Left lung (tissue), 10 donors: ENCODE data around the gene KSR2. TPM values are rescaled to one million over a fixed set of nuclear protein-coding genes. Genes with fewer than 3 reads are reported as not detected.

Source experiments
- ATAC-seq: fragments of 200-7000 bp; cut with Tn5 transposase; one replicate; pipeline ENCODE4 v1.9.1; 2020; ENCODE audit warnings: moderate library complexity
- DNase-seq, 4 donors: peaks; one replicate each; pipeline ENCODE4 v3.0.0-alpha.2; 2013 to 2020
- H3K27ac ChIP-seq, 2 donors: fragments of 200-600 bp; sonication (generic) in 1 of 2; one replicate each; pipeline versions ENCODE4 v1.5.0 to v1.8.0; 2020 to 2021
- H3K27me3 ChIP-seq, 2 donors: fragments of 200-600 bp; sonication (generic) in 1 of 2; one replicate each; pipeline versions ENCODE4 v1.5.0 to v1.8.0; 2020 to 2021
- H3K36me3 ChIP-seq, 2 donors: fragments of 200-600 bp; sonication (generic) in 1 of 2; one replicate each; pipeline versions ENCODE4 v1.5.0 to v1.8.0; 2020 to 2021
- H3K4me1 ChIP-seq, 2 donors: fragments of 200-600 bp; one replicate each; pipeline ENCODE4 v1.8.0; 2021
- H3K4me3 ChIP-seq, 2 donors: fragments of 200-600 bp; sonication (generic) in 1 of 2; one replicate each; pipeline versions ENCODE4 v1.5.0 to v1.8.0; 2020 to 2021; ENCODE audit warnings: mild to moderate bottlenecking in 1 of 2
- H3K9me3 ChIP-seq, 2 donors: fragments of 200-600 bp; sonication (generic) in 1 of 2; one replicate each; pipeline versions ENCODE4 v1.5.0 to v1.8.0; 2020 to 2021
- intact Hi-C, 2 donors: fragments of 100-400 bp; cut with DNase I; formaldehyde crosslinking; loops; one replicate each; pipeline versions ENCODE4 v1.11.2 to v1.14.2; 2022
- polyA plus RNA-seq, 6 donors: library from polyadenylated mRNA; unstranded; fragments of 120-200 nt; gene quantifications; one replicate each; pipeline ENCODE4 v1.2.1, GENCODE V29; 2013; ENCODE audit not compliant: insufficient read length in 6 of 6
- total RNA-seq, 2 donors: library from RNA; stranded (reverse); fragmentation: NEBNext Ultra II Directional; extraction: Animal tissue kit (Norgen Biotek cat#: 25700); gene quantifications; one replicate each; pipeline ENCODE4 v1.2.1, GENCODE V29; 2021
- TF ChIP-seq, protein P1 (sequence below), 2 donors: fragments of 200-600 bp; sonication (generic) in 1 of 2; IDR thresholded peaks; one replicate each; pipeline versions ENCODE4 v1.5.0 to v1.8.0; 2021; ENCODE audit warnings: antibody characterized with exemption in 2 of 2
- donor health status: DM: no; HTN: yes; CAD: no.
- donor health status: DM: no; HTN: no; CAD: no.

The KSR2 gene
- total and polyA plus RNA-seq, 8 donors: 0.28 to 1.4 (median 0.41) TPM

DNA sequence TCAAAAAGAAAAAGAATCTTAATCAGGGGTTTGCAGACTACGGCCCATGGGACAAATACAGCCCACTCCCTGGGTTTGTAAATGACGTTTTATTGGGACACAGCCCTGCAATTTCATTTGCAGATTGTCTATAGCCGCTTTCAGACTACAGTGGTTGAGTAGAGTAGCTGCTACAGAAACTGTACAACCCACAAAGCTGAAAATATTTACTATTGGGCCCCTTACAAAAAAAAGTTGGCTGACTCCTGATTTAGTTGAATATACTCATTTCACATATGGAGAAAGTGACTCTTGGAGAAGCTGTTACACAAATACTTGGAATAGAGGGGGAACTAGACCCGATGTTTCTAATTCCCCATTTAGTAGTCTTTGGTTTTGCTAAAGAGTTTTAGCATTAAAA is 444.8 kb downstream of the KSR2 start:
- no peak overlapping the region for H3K27ac ChIP-seq
- H3K4me3 ChIP-seq: no peak overlapping the region
- no peak for ATAC-seq
- peaks cover 0 to 21% of the 10 kb centered on the region in 2 donors for H3K27me3 ChIP-seq
- H3K36me3 ChIP-seq: no peaks in the 10 kb centered on the region
- DNase-seq: no peak
- TF ChIP-seq, protein P1, sequence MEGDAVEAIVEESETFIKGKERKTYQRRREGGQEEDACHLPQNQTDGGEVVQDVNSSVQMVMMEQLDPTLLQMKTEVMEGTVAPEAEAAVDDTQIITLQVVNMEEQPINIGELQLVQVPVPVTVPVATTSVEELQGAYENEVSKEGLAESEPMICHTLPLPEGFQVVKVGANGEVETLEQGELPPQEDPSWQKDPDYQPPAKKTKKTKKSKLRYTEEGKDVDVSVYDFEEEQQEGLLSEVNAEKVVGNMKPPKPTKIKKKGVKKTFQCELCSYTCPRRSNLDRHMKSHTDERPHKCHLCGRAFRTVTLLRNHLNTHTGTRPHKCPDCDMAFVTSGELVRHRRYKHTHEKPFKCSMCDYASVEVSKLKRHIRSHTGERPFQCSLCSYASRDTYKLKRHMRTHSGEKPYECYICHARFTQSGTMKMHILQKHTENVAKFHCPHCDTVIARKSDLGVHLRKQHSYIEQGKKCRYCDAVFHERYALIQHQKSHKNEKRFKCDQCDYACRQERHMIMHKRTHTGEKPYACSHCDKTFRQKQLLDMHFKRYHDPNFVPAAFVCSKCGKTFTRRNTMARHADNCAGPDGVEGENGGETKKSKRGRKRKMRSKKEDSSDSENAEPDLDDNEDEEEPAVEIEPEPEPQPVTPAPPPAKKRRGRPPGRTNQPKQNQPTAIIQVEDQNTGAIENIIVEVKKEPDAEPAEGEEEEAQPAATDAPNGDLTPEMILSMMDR (IDR thresholded peaks at IDR 0.05): no peak
- no peaks in the 10 kb centered on the region for H3K9me3 ChIP-seq
- intact Hi-C loops: no loop called here
- H3K4me1 ChIP-seq: peaks cover 0 to 15% of the 10 kb centered on the region in 2 donors

DNA sequence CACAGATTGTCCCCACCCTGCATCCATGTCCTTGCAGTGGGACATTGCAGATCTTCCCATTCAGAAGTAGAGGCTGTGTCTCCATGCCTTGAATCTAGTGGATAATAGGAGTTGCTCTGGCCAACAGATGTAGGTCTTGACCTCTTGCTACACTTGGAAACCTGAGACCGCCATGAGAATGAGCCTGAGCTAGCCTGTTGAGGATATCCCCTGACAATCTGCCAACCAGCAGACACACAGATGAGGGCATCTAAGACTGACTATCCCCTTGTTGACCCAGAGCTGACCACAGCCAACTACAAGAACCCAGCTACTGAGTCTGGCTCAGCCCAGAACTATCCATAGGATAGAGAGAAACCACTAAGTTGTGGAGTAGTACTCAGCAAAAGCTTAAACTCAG is 446.2 kb downstream of the KSR2 start:
- ATAC-seq (no peak), DNase-seq (no peak)
- H3K4me3 ChIP-seq: no peak overlapping the region
- intact Hi-C loops: no loop called here
- TF ChIP-seq, protein P1 (IDR thresholded peaks at IDR 0.05): no peak
- no peaks in the 10 kb centered on the region for H3K9me3 ChIP-seq
- H3K4me1 ChIP-seq: peaks cover 0 to 15% of the 10 kb centered on the region in 2 donors
- H3K27ac ChIP-seq: no peak overlapping the region
- H3K36me3 ChIP-seq: no peaks in the 10 kb centered on the region
- H3K27me3 ChIP-seq: peaks cover 0 to 21% of the 10 kb centered on the region in 2 donors

DNA sequence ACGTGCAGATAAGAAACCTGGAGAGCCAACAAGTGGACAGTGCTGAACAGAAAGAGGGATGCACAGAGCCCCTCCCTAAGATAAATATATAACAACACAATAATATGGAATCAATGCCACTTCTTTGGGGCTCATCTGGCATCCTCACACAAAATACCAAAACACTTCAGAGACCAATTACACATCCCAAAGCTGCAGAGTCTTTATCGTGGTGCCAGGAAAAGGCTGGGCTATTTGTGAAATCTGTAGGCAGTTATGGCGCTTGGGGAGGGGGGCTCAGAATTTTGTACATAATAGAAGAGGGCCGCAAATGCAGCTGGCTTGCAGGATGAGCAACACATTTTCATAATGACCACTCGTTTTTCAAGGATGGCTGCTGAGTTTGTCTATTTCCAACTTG is 446.9 kb downstream of the KSR2 start:
- Histone ChIP-seq H3K4me3 (no peak overlapping the region), H3K4me1 (peaks cover 0 to 15% of the 10 kb centered on the region in 2 donors), H3K36me3 (no peaks in the 10 kb centered on the region), H3K9me3 (no peaks in the 10 kb centered on the region), H3K27me3 (peaks cover 0 to 21% of the 10 kb centered on the region in 2 donors), H3K27ac (no peak overlapping the region)
- DNase-seq (no peak), ATAC-seq (no peak)
- intact Hi-C loops: no loop called here
- TF ChIP-seq, protein P1 (IDR thresholded peaks at IDR 0.05): no peak

DNA sequence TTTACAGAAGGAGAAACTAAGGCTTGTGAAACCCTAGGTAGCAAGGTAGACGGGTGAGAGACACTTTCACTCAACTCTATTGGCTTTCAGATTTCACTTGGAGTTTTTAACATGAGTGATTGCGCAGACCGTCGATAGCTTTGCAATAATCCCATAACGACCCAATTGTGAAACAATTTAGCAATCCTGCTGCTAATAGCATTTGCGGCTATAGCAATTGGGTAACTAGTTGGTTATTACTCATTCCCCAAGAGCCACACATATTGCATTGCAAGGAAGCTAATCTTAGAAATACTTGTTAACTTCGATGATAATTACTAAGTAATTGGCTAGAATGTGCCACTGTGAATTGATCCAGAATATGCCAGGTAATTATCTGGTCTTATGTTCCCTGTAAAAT is 447.4 kb downstream of the KSR2 start:
- TF ChIP-seq, protein P1 (IDR thresholded peaks at IDR 0.05): no peak
- H3K27ac ChIP-seq: no peak overlapping the region
- ATAC-seq (no peak), DNase-seq (no peak)
- no peaks in the 10 kb centered on the region for H3K9me3 ChIP-seq
- peaks cover 0 to 15% of the 10 kb centered on the region in 2 donors for H3K4me1 ChIP-seq
- intact Hi-C loops: no loop called here
- H3K27me3 ChIP-seq: peaks cover 0 to 16% of the 10 kb centered on the region in 2 donors
- H3K36me3 ChIP-seq: no peaks in the 10 kb centered on the region
- H3K4me3 ChIP-seq: no peak overlapping the region

DNA sequence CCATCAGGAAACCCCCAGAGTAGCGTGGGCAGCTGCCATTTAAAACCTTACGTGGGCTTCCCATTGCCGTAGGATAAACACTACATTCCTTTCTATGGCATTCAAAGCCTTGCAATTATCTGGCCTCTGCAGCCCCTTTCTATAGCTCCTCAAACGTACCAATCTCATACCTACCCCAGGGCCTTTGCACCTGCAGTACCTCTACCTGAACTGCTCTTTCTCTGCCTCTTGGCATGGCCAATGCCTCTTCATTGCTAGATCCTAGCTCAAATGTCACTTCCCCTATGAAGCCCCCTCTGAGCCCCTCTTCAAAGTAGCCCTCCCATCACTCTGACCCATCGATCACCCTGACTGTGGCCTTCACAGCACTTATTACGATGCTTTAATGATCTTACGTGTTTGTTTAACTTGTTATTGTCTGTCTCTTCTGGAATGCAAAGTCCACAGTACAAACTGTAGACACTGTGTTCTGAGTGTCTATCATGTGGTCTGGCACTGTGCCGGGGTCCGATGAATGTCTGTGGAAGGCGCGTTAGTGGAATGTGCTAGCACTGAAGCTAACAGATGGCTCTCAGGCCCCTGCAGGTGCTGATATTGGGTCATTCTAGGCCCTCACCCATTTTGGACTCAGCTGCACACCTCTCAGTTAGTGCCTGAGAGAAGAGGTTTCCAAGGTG is 450.1 kb downstream of the KSR2 start:
- Histone ChIP-seq H3K27me3 (peaks cover 0 to 14% of the 10 kb centered on the region in 2 donors), H3K9me3 (no peaks in the 10 kb centered on the region), H3K4me1 (peaks cover 1 to 15% of the 10 kb centered on the region in 2 donors), H3K4me3 (no peak overlapping the region), H3K36me3 (no peaks in the 10 kb centered on the region), H3K27ac (no peak overlapping the region)
- TF ChIP-seq, protein P1 (IDR thresholded peaks at IDR 0.05): no peak
- ATAC-seq (peak; percentile 70), DNase-seq (peak in 1 of 4 donors; percentile 61)
- intact Hi-C loops: no loop called here
